Peyer's patch (tissue), 4 donors: ENCODE results near the gene TNFRSF17. TPM values are rescaled to one million over a fixed set of nuclear protein-coding genes. Genes with fewer than 3 reads are reported as not detected.
"Not testable (repeated sequence)": the region's sequence is repeated elsewhere in the genome, so short reads cannot be mapped to it uniquely, and the experiment has no call there.

Experiments
- DNase-seq, 3 donors: peaks; one replicate each; pipeline ENCODE4 v3.0.0-alpha.2; 2017 to 2019
- H3K27ac ChIP-seq, 4 donors: fragments of 200-600 bp; sonication (generic); one replicate each; pipeline ENCODE4 v1.5.1; 2016 to 2019
- H3K27me3 ChIP-seq, 2 donors: fragments of 200-600 bp; sonication (generic); one replicate each; pipeline ENCODE4 v1.5.1; 2019
- H3K36me3 ChIP-seq, 3 donors: fragments of 200-600 bp; sonication (generic); one replicate each; pipeline ENCODE4 v1.5.1; 2016 to 2019
- H3K4me1 ChIP-seq, 4 donors: fragments of 200-600 bp; sonication (generic); one replicate each; pipeline ENCODE4 v1.5.1; 2016 to 2019
- H3K4me3 ChIP-seq, 4 donors: fragments of 200-600 bp; sonication (generic); 1 replicate in 3 of 4; 2 replicates in 1 of 4; pipeline ENCODE4 v1.5.1; 2016 to 2019; ENCODE audit warnings: mild to moderate bottlenecking in 1 of 4
- H3K9me3 ChIP-seq, 4 donors: fragments of 200-600 bp; sonication (generic); one replicate each; pipeline ENCODE4 v1.5.1; 2016 to 2019; ENCODE audit warnings: mild to moderate bottlenecking in 1 of 4
- CTCF ChIP-seq, 6 experiments: fragments of 450-650 bp in 4 of 6; fragments of 200-600 bp in 2 of 6; sonication (generic) in 1 of 6; IDR thresholded peaks; one replicate each; pipeline ENCODE4 v1.5.1; 2017 to 2019; ENCODE audit warnings: antibody characterized with exemption in 6 of 6, mild to moderate bottlenecking in 3 of 6, moderate library complexity in 1 of 6
- POLR2A ChIP-seq, 2 donors: fragments of 450-650 bp; IDR thresholded peaks; one replicate each; pipeline ENCODE4 v1.5.1; 2017; ENCODE audit warnings: antibody characterized with exemption in 2 of 2, mild to moderate bottlenecking in 2 of 2, moderate library complexity in 2 of 2
- total RNA-seq, 4 donors: library from RNA; depleted of rRNA; stranded (reverse); fragments of >200 nt; gene quantifications; one replicate each; pipeline ENCODE4 v1.1.0, GENCODE V29; 2016

TNFRSF17 gene
- total RNA-seq, 4 donors from 2014 or later, result not detected

GRCh38 chr16:11967195-11967911, 2.3 kb downstream of the TNFRSF17 start:
- no peak for DNase-seq
- TF ChIP-seq CTCF (IDR thresholded peaks at IDR 0.05), result no peak
- no peak for TF ChIP-seq POLR2A (IDR thresholded peaks at IDR 0.05)
- H3K36me3 ChIP-seq, result no peaks in the 10 kb centered on the region
- no peaks in the 10 kb centered on the region for H3K9me3 ChIP-seq
- no peaks in the 10 kb centered on the region for H3K27me3 ChIP-seq
- peaks cover 0 to 11% (median 0%) of the 10 kb centered on the region in 4 donors for H3K4me1 ChIP-seq
- H3K4me3 ChIP-seq, result no peak overlapping the region
- H3K27ac ChIP-seq, result peak overlapping the region in 1 of 4 donors; percentile 69

GRCh38 chr16:11968577-11968976, 3.6 kb downstream of the TNFRSF17 start:
- no peak for TF ChIP-seq CTCF (IDR thresholded peaks at IDR 0.05)
- no peak for TF ChIP-seq POLR2A (IDR thresholded peaks at IDR 0.05)
- Histone ChIP-seq H3K36me3 (no peaks in the 10 kb centered on the region), H3K4me3 (no peak overlapping the region), H3K4me1 (peaks cover 0 to 10% (median 0%) of the 10 kb centered on the region in 4 donors), H3K9me3 (no peaks in the 10 kb centered on the region), H3K27me3 (no peaks in the 10 kb centered on the region), H3K27ac (no peak overlapping the region)
- no peak for DNase-seq

- not testable (repeated sequence) for DNase-seq, H3K36me3 ChIP-seq, H3K27me3 ChIP-seq, H3K9me3 ChIP-seq, H3K4me1 ChIP-seq, H3K27ac ChIP-seq, H3K4me3 ChIP-seq
Observed at GRCh38 chr16:11970292-11970691, 5.3 kb downstream of the TNFRSF17 start.

GRCh38 chr16:11972128-11972527, 7.1 kb downstream of the TNFRSF17 start:
- Histone ChIP-seq H3K9me3 (no peaks in the 10 kb centered on the region), H3K36me3 (no peaks in the 10 kb centered on the region), H3K27me3 (no peaks in the 10 kb centered on the region), H3K4me3 (no peak overlapping the region), H3K4me1 (peaks cover 0 to 8% (median 3%) of the 10 kb centered on the region in 4 donors), H3K27ac (no peak overlapping the region)
- TF ChIP-seq POLR2A (IDR thresholded peaks at IDR 0.05) (no peak), CTCF (IDR thresholded peaks at IDR 0.05) (peak in 3 of 6 experiments; percentile 6 to 35 (median 31))
- DNase-seq, result no peak

- Histone ChIP-seq H3K36me3 (no peaks in the 10 kb centered on the region), H3K27ac (no peak overlapping the region), H3K9me3 (no peaks in the 10 kb centered on the region), H3K27me3 (no peaks in the 10 kb centered on the region), H3K4me1 (peaks cover 0 to 18% (median 7%) of the 10 kb centered on the region in 4 donors), H3K4me3 (no peak overlapping the region)
- no peak for DNase-seq
- TF ChIP-seq POLR2A (IDR thresholded peaks at IDR 0.05) (no peak), CTCF (IDR thresholded peaks at IDR 0.05) (no peak)
Observed at GRCh38 chr16:11973070-11973469, 8.1 kb downstream of the TNFRSF17 start.

- Histone ChIP-seq H3K4me1 (peaks cover 0 to 21% (median 7%) of the 10 kb centered on the region in 4 donors), H3K27ac (peak overlapping the region; percentile 67 to 82 (median 74)), H3K4me3 (peak overlapping the region; percentile 72 to 86 (median 82)), H3K36me3 (no peaks in the 10 kb centered on the region), H3K9me3 (no peaks in the 10 kb centered on the region), H3K27me3 (no peaks in the 10 kb centered on the region)
- DNase-seq, result no peak
- no peak for TF ChIP-seq POLR2A (IDR thresholded peaks at IDR 0.05)
- no peak for TF ChIP-seq CTCF (IDR thresholded peaks at IDR 0.05)
Observed at GRCh38 chr16:11976850-11977375, 11.9 kb downstream of the TNFRSF17 start.
